Fibroblast of peridontal ligament (primary cell): ENCODE results near the gene NAIP.
"Not testable (repeated sequence)": the region's sequence is repeated elsewhere in the genome, so short reads cannot be mapped to it uniquely, and the experiment has no call there.

Source experiments
- DNase-seq: peaks from one replicate; pipeline ENCODE4 v3.0.0-alpha.2; 2010; ENCODE audit errors: extremely low read depth

Gene NAIP

GRCh38 chr5:70925211-70925562 is 100.0 kb downstream of the NAIP start:
- DNase-seq = not testable (repeated sequence)
